NCI-H1092 treated with DMSO at 0.1 percent for 48 hours (cell line): ENCODE results near the gene SLC25A41.

Source experiments
- DNase-seq: peaks from one replicate; lab custom pipeline; 2025; lab: John Stamatoyannopoulos, UW

SLC25A41 gene

GRCh38 chr19:6460099-6460884 lies 26.7 kb upstream of the SLC25A41 start:
- DNase-seq = peak; percentile 97

GRCh38 chr19:6459262-6460098 lies 25.9 kb upstream of the SLC25A41 start, which contains the start of gene SLC25A23:
TSS of gene SLC25A23 (minus strand) at chr19:6459792. CDS start at chr19:6459628, 164 bp downstream.
- peak; percentile 73 for DNase-seq

- DNase-seq = no peak
Observed at GRCh38 chr19:6458695-6459261, 25.2 kb upstream of the SLC25A41 start.

- DNase-seq = no peak
Observed at GRCh38 chr19:6457958-6458694, 24.6 kb upstream of the SLC25A41 start.

GRCh38 chr19:6455924-6456323 lies 22.4 kb upstream of the SLC25A41 start:
- no peak for DNase-seq

GRCh38 chr19:6453951-6454565 lies 20.5 kb upstream of the SLC25A41 start:
- DNase-seq = no peak

GRCh38 chr19:6452899-6453298 lies 19.3 kb upstream of the SLC25A41 start:
- no peak for DNase-seq

GRCh38 chr19:6452223-6452614 lies 18.7 kb upstream of the SLC25A41 start:
- no peak for DNase-seq

- no peak for DNase-seq
Observed at GRCh38 chr19:6451583-6452222, 18.1 kb upstream of the SLC25A41 start.

- no peak for DNase-seq
Observed at GRCh38 chr19:6450166-6450565, 16.6 kb upstream of the SLC25A41 start.

- no peak for DNase-seq
Observed at GRCh38 chr19:6448045-6448444, 14.5 kb upstream of the SLC25A41 start.

GRCh38 chr19:6446452-6446851 lies 12.9 kb upstream of the SLC25A41 start:
- no peak for DNase-seq

GRCh38 chr19:6443986-6444385 lies 10.4 kb upstream of the SLC25A41 start:
- DNase-seq = no peak

GRCh38 chr19:6442087-6442688 lies 8.6 kb upstream of the SLC25A41 start:
- no peak for DNase-seq

GRCh38 chr19:6440905-6441304 lies 7.3 kb upstream of the SLC25A41 start:
- DNase-seq = no peak

GRCh38 chr19:6439743-6440142 lies 6.2 kb upstream of the SLC25A41 start:
- DNase-seq = no peak

- no peak for DNase-seq
Observed at GRCh38 chr19:6433165-6433564, 398 bp downstream of the SLC25A41 start.

- DNase-seq = no peak
Observed at GRCh38 chr19:6431891-6432290, 1.7 kb downstream of the SLC25A41 start.

GRCh38 chr19:6429419-6430221 lies 3.9 kb downstream of the SLC25A41 start:
- no peak for DNase-seq
